HEK293 (cell line): ENCODE results near the gene TMF1.

Experiments used
- BCL11A ChIP-seq: fragments of 450-650 bp; formaldehyde crosslinking; IDR thresholded peaks from 2 replicates; pipeline ENCODE4 v1.5.1; 2016; ENCODE audit warnings: low read depth, missing biosample characterization, missing genetic modification characterization
- TF ChIP-seq, protein P1 (sequence below): fragments of 450-650 bp; formaldehyde crosslinking; IDR thresholded peaks from 2 replicates; pipeline ENCODE4 v1.5.1; 2016; ENCODE audit warnings: missing biosample characterization, missing genetic modification characterization

DNA sequence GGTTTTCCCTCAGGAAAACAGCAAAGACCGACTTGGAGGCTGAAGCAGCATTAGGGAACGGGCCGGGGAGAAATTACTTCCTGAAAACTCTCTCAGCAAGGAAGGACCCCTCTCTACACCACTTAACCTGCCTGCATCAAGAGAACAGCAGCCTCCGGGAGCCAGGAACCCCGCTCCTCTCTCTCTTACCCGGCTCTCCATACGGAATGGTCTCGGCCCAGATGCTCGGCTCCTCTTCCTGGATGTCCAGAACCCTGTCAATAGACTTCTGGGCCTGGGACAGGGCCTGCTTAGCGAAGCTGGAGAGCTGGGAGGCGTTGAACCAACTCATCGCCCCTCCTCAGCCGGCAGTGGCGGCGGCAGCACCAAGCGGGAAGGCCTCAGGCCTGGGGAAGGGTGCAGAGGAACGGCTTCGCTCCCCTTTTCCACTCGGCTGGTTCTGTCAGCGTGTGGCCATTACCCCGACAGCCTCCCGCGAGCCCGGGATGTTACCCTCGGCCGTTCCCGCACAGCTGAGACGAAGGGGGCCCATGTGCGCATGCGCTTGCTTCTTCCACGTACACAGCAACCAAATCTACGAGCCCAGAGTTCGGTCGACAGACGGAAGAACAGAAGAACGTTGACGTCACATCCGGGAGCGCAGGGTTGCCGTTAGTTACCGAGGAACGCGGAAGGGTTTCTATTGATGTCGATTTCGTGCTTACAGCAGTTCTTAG, at the start of gene TMF1:
- TF ChIP-seq, protein P1, sequence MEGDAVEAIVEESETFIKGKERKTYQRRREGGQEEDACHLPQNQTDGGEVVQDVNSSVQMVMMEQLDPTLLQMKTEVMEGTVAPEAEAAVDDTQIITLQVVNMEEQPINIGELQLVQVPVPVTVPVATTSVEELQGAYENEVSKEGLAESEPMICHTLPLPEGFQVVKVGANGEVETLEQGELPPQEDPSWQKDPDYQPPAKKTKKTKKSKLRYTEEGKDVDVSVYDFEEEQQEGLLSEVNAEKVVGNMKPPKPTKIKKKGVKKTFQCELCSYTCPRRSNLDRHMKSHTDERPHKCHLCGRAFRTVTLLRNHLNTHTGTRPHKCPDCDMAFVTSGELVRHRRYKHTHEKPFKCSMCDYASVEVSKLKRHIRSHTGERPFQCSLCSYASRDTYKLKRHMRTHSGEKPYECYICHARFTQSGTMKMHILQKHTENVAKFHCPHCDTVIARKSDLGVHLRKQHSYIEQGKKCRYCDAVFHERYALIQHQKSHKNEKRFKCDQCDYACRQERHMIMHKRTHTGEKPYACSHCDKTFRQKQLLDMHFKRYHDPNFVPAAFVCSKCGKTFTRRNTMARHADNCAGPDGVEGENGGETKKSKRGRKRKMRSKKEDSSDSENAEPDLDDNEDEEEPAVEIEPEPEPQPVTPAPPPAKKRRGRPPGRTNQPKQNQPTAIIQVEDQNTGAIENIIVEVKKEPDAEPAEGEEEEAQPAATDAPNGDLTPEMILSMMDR (tag by site-specific recombination), result no peak
- no peak for TF ChIP-seq BCL11A (tag by site-specific recombination)
